ENCODE results near the gene DENND6A. TPM values are rescaled to one million over a fixed set of nuclear protein-coding genes. Genes with fewer than 3 reads are reported as not detected.

The DENND6A gene
- total RNA-seq, 6 donors from 2014 or later: 11.7 to 67.6 (median 23.8) TPM

- ATAC-seq (ENCODE audit: low FRiP score in 2 of 2): no peak
- peaks cover 0 to 34% (median 4%) of the 10 kb centered on the region in 4 donors for H3K36me3 ChIP-seq
- no peak overlapping the region for H3K27ac ChIP-seq
- no peak for DNase-seq
- no peaks in the 10 kb centered on the region for H3K27me3 ChIP-seq
- TF ChIP-seq EP300 (IDR thresholded peaks at IDR 0.05) (no peak), POLR2AphosphoS5 (IDR thresholded peaks at IDR 0.05) (no peak), CTCF (IDR thresholded peaks at IDR 0.05) (no peak), POLR2A (IDR thresholded peaks at IDR 0.05) (no peak)
- H3K9me3 ChIP-seq: no peaks in the 10 kb centered on the region
- H3K4me3 ChIP-seq: no peak overlapping the region
- H3K4me1 ChIP-seq: peaks cover under 1 to 33% (median 5%) of the 10 kb centered on the region in 4 donors
- 0 to 94% methylated on average over 1 of the region's 1 CpG for WGBS, 2 donors
These were observed 10.6 kb downstream of the DENND6A start for GRCh38 chr3:57682284-57682683.

GRCh38 chr3:57681691-57682090 is 11.2 kb downstream of the DENND6A start:
- no peak overlapping the region for H3K27ac ChIP-seq
- H3K9me3 ChIP-seq: no peaks in the 10 kb centered on the region
- peaks cover 0 to 27% (median 5%) of the 10 kb centered on the region in 4 donors for H3K4me1 ChIP-seq
- WGBS, 2 donors: 83 to 85% methylated on average over 1 of the region's 1 CpG
- H3K4me3 ChIP-seq: no peak overlapping the region
- DNase-seq (no peak), ATAC-seq (ENCODE audit: low FRiP score in 2 of 2) (no peak)
- TF ChIP-seq POLR2AphosphoS5 (IDR thresholded peaks at IDR 0.05) (no peak), EP300 (IDR thresholded peaks at IDR 0.05) (no peak), CTCF (IDR thresholded peaks at IDR 0.05) (no peak)
- H3K27me3 ChIP-seq: no peaks in the 10 kb centered on the region
- H3K36me3 ChIP-seq: peaks cover 0 to 34% (median 4%) of the 10 kb centered on the region in 4 donors

GRCh38 chr3:57680046-57680445 is 12.8 kb downstream of the DENND6A start:
- no peak overlapping the region for H3K4me3 ChIP-seq
- H3K27ac ChIP-seq: no peak overlapping the region
- TF ChIP-seq EP300 (IDR thresholded peaks at IDR 0.05): no peak
- TF ChIP-seq CTCF (IDR thresholded peaks at IDR 0.05): no peak
- TF ChIP-seq POLR2A (IDR thresholded peaks at IDR 0.05): no peak
- TF ChIP-seq POLR2AphosphoS5 (IDR thresholded peaks at IDR 0.05): no peak
- no peak for DNase-seq
- WGBS, 2 donors: 94 to 97% methylated on average over 4 of the region's 4 CpGs
- peaks cover 0 to 34% (median 4%) of the 10 kb centered on the region in 4 donors for H3K36me3 ChIP-seq
- no peaks in the 10 kb centered on the region for H3K9me3 ChIP-seq
- ATAC-seq (ENCODE audit: low FRiP score in 2 of 2): no peak
- H3K27me3 ChIP-seq: no peaks in the 10 kb centered on the region
- H3K4me1 ChIP-seq: peaks cover 0 to 25% (median 9%) of the 10 kb centered on the region in 4 donors

- TF ChIP-seq CTCF (IDR thresholded peaks at IDR 0.05) (no peak), EP300 (IDR thresholded peaks at IDR 0.05) (no peak)
- no peak for DNase-seq
- no peak overlapping the region for H3K27ac ChIP-seq
- no peak overlapping the region for H3K4me3 ChIP-seq
- peaks cover 8 to 27% (median 14%) of the 10 kb centered on the region in 4 donors for H3K4me1 ChIP-seq
- no peaks in the 10 kb centered on the region for H3K9me3 ChIP-seq
- H3K27me3 ChIP-seq: no peaks in the 10 kb centered on the region
- no peak for ATAC-seq (ENCODE audit: low FRiP score in 2 of 2)
- H3K36me3 ChIP-seq: peaks cover 0 to 25% (median 4%) of the 10 kb centered on the region in 4 donors
These were observed 17.3 kb downstream of the DENND6A start for GRCh38 chr3:57675530-57675929.

GRCh38 chr3:57673156-57673555 is 19.7 kb downstream of the DENND6A start:
- Histone ChIP-seq H3K4me3 (no peak overlapping the region), H3K9me3 (no peaks in the 10 kb centered on the region), H3K4me1 (peaks cover 4 to 21% (median 9%) of the 10 kb centered on the region in 4 donors), H3K36me3 (peaks cover 0 to 23% (median 4%) of the 10 kb centered on the region in 4 donors), H3K27me3 (no peaks in the 10 kb centered on the region), H3K27ac (no peak overlapping the region)
- ATAC-seq (ENCODE audit: low FRiP score in 2 of 2) (peak in 1 of 2 donors; percentile 47), DNase-seq (no peak)
- no peak for TF ChIP-seq POLR2A (IDR thresholded peaks at IDR 0.05)
- TF ChIP-seq EP300 (IDR thresholded peaks at IDR 0.05): no peak
- no peak for TF ChIP-seq POLR2AphosphoS5 (IDR thresholded peaks at IDR 0.05)
- TF ChIP-seq CTCF (IDR thresholded peaks at IDR 0.05): no peak
- WGBS, 2 donors: 71 to 72% methylated on average over 4 of the region's 4 CpGs

Data from upper lobe of left lung (tissue), 6 donors.